B cell (primary cell): ENCODE measurements around the gene FAM151A.
"Not testable (repeated sequence)": the region's sequence is repeated elsewhere in the genome, so short reads cannot be mapped to it uniquely, and the experiment has no call there.

Source experiments
- CTCF ChIP-seq: fragments of 200-600 bp; IDR thresholded peaks from one replicate; pipeline ENCODE4 v1.8.0; 2022; ENCODE audit warnings: antibody characterized with exemption, mild to moderate bottlenecking
- EZH2 ChIP-seq: IDR thresholded peaks from 2 replicates; pipeline ENCODE4 v1.6.1; 2012; ENCODE audit warnings: borderline replicate concordance, low read depth, mild to moderate bottlenecking, moderate library complexity, low read length; ENCODE audit not compliant: insufficient read depth, poor library complexity, severe bottlenecking

- not testable (repeated sequence) for TF ChIP-seq CTCF, EZH2
Measured at GRCh38 chr1:54635804-54636203, 12.5 kb upstream of the FAM151A start.
